Neural cell (in vitro differentiated cells): ENCODE data around the gene FZR1. TPM values are rescaled to one million over a fixed set of nuclear protein-coding genes. Genes with fewer than 3 reads are reported as not detected.

Source experiments
- H2AFZ ChIP-seq: fragments of 200-600, 300-800 bp; sonication (generic), shearing (Covaris generic); 2 replicates; pipeline ENCODE4 v1.6.0; 2014; ENCODE audit warnings: low read depth, mild to moderate bottlenecking, antibody characterized with exemption, low read length, moderate library complexity
- H3F3A ChIP-seq: fragments of 200-600 bp; shearing (Covaris generic); 2 replicates; pipeline ENCODE4 v1.6.1; 2016; ENCODE audit warnings: mild to moderate bottlenecking, moderate library complexity, mixed read lengths, antibody characterized with exemption, low read length; ENCODE audit not compliant: insufficient read depth, poor library complexity, severe bottlenecking
- H3K27ac ChIP-seq: fragments of 200-600, 300-800 bp; sonication (generic), shearing (Covaris generic); 2 replicates; pipeline ENCODE4 v1.5.1; 2014; ENCODE audit warnings: mild to moderate bottlenecking, low read length, moderate library complexity
- H3K27me3 ChIP-seq: fragments of 300-800, 200-600 bp; sonication (generic), shearing (Covaris generic); 2 replicates; pipeline ENCODE4 v1.6.0; 2014; ENCODE audit warnings: mild to moderate bottlenecking, low read depth, low read length, moderate library complexity; ENCODE audit not compliant: insufficient read depth
- H3K36me3 ChIP-seq: fragments of 300-800, 200-600 bp; sonication (generic), shearing (Covaris generic); 2 replicates; pipeline ENCODE4 v1.5.1; 2014; ENCODE audit warnings: mild to moderate bottlenecking, antibody characterized with exemption, low read length, moderate library complexity; ENCODE audit not compliant: insufficient read depth
- H3K4me2 ChIP-seq: fragments of 300-800, 200-600 bp; sonication (generic), shearing (Covaris generic); 2 replicates; pipeline ENCODE4 v1.6.0; 2014; ENCODE audit warnings: mild to moderate bottlenecking, low read length
- H3K4me3 ChIP-seq: fragments of 300-800, 200-600 bp; sonication (generic), shearing (Covaris generic); 2 replicates; pipeline ENCODE4 v1.5.1; 2014; ENCODE audit warnings: mild to moderate bottlenecking, low read length, moderate library complexity
- H3K79me2 ChIP-seq: fragments of 200-600 bp; shearing (Covaris generic); replicated peaks from 2 replicates; pipeline ENCODE4 v1.6.0; 2014; ENCODE audit warnings: mild to moderate bottlenecking, low read length, moderate library complexity; ENCODE audit not compliant: insufficient read depth
- H3K9ac ChIP-seq: fragments of 300-800, 200-600 bp; sonication (generic), shearing (Covaris generic); 2 replicates; pipeline ENCODE4 v1.6.1; 2016; ENCODE audit warnings: mild to moderate bottlenecking, low read length, mixed read lengths
- H3K9me2 ChIP-seq: fragments of 200-600 bp; shearing (Covaris generic); 2 replicates; pipeline ENCODE4 v1.6.1; 2016; ENCODE audit warnings: mild to moderate bottlenecking, low read length, mixed read lengths; ENCODE audit not compliant: insufficient read depth
- H3K9me3 ChIP-seq: fragments of 200-600, 300-800 bp; sonication (generic), shearing (Covaris generic); 2 replicates; pipeline ENCODE4 v1.6.1; 2016; ENCODE audit warnings: mild to moderate bottlenecking, mixed run types, low read length, moderate library complexity, mixed read lengths
- H4K20me1 ChIP-seq: fragments of 200-600 bp; shearing (Covaris generic); 2 replicates; pipeline ENCODE4 v1.6.1; 2016; ENCODE audit warnings: mild to moderate bottlenecking, mixed run types; ENCODE audit not compliant: insufficient read depth
- CTCF ChIP-seq: fragments of 450-650 bp; IDR thresholded peaks from 2 replicates; pipeline ENCODE4 v1.5.1; 2014; ENCODE audit warnings: antibody characterized with exemption, mild to moderate bottlenecking, moderate library complexity; ENCODE audit not compliant: poor library complexity, severe bottlenecking
- EP300 ChIP-seq: fragments of 450-650 bp; conservative IDR thresholded peaks from 2 replicates; pipeline ENCODE4 v1.6.1; 2014; ENCODE audit warnings: antibody characterized with exemption, mild to moderate bottlenecking, moderate library complexity; ENCODE audit not compliant: poor library complexity, severe bottlenecking
- EZH2 ChIP-seq: fragments of 200-600, 300-800 bp; shearing (Covaris generic), sonication (generic); IDR thresholded peaks from 2 replicates; pipeline ENCODE4 v1.6.1; 2014; ENCODE audit warnings: antibody characterized with exemption, low read length, borderline replicate concordance, mild to moderate bottlenecking; ENCODE audit not compliant: insufficient read depth, poor library complexity, severe bottlenecking
- MXI1 ChIP-seq: fragments of 450-650 bp; conservative IDR thresholded peaks from 2 replicates; pipeline ENCODE4 v1.6.1; 2014; ENCODE audit warnings: antibody characterized with exemption, mild to moderate bottlenecking; ENCODE audit not compliant: poor library complexity, severe bottlenecking
- POLR2AphosphoS5 ChIP-seq: IDR thresholded peaks from 2 replicates; pipeline ENCODE4 v1.6.1; 2012
- RAD21 ChIP-seq: fragments of 450-650 bp; conservative IDR thresholded peaks from 2 replicates; pipeline ENCODE4 v1.6.1; 2014; ENCODE audit warnings: antibody characterized with exemption, mild to moderate bottlenecking, moderate library complexity
- REST ChIP-seq: IDR thresholded peaks from 2 replicates; pipeline ENCODE4 v1.6.1; 2012; ENCODE audit warnings: borderline replicate concordance
- SMC3 ChIP-seq: fragments of 450-650 bp; conservative IDR thresholded peaks from 2 replicates; pipeline ENCODE4 v1.6.1; 2014; ENCODE audit warnings: antibody characterized with exemption, mild to moderate bottlenecking, moderate library complexity; ENCODE audit not compliant: poor library complexity
- TAF1 ChIP-seq: IDR thresholded peaks from 2 replicates; pipeline ENCODE4 v1.6.1; 2012; ENCODE audit warnings: low read depth
- polyA plus RNA-seq: library from polyadenylated mRNA; depleted of rRNA; stranded (reverse); fragments of >200 nt; gene quantifications from 2 replicates; pipeline ENCODE4 v1.2.3, GENCODE V29; 2014

The FZR1 gene
- polyA plus RNA-seq, 1 donor from 2014 or later = 55.7 TPM

GRCh38 chr19:3482507-3483225 is 23.4 kb upstream of the FZR1 start:
- Histone ChIP-seq H3K4me3 (no peak overlapping the region), H2AFZ (no peak overlapping the region), H3K79me2 (no peaks in the 10 kb centered on the region), H3K9me2 (no peaks in the 10 kb centered on the region), H4K20me1 (no peaks in the 10 kb centered on the region), H3K9me3 (no peaks in the 10 kb centered on the region), H3K4me2 (no peak overlapping the region), H3K36me3 (no peaks in the 10 kb centered on the region), H3F3A (no peaks in the 10 kb centered on the region), H3K27me3 (no peaks in the 10 kb centered on the region), H3K9ac (no peak overlapping the region), H3K27ac (no peak overlapping the region)
- TF ChIP-seq MXI1 (no peak), REST (no peak), CTCF (no peak), RAD21 (no peak), EZH2 (no peak), POLR2AphosphoS5 (no peak), TAF1 (no peak), EP300 (no peak), SMC3 (no peak)

GRCh38 chr19:3483226-3483628 is 22.9 kb upstream of the FZR1 start, which contains the start of gene SMIM44:
Gene SMIM44, minus strand, starts transcription at chr19:3483441. Its CDS starts 38 bp downstream, at chr19:3483403.
- Histone ChIP-seq H3K9ac (no peak within 1 kb of the TSS), H3K4me3 (no peak within 1 kb of the TSS), H3K9me2 (no peaks in the 10 kb centered on the region), H3K36me3 (no peaks in the 10 kb centered on the region), H3K79me2 (no peaks in the 10 kb centered on the region), H2AFZ (no peak within 1 kb of the TSS), H3K27ac (no peak within 1 kb of the TSS), H4K20me1 (no peaks in the 10 kb centered on the region), H3F3A (no peaks in the 10 kb centered on the region), H3K4me2 (no peak within 1 kb of the TSS), H3K27me3 (no peaks in the 10 kb centered on the region), H3K9me3 (no peaks in the 10 kb centered on the region)
- TF ChIP-seq TAF1 (no peak), POLR2AphosphoS5 (no peak), REST (no peak), EP300 (no peak), CTCF (no peak), EZH2 (no peak), SMC3 (no peak)
